Fibroblast of pulmonary artery (primary cell): ENCODE results near the gene MYO5A.
"Not testable (repeated sequence)": the region's sequence is repeated elsewhere in the genome, so short reads cannot be mapped to it uniquely, and the experiment has no call there.

Experiments
- DNase-seq: peaks from one replicate; pipeline ENCODE4 v3.0.0-alpha.2; 2010; ENCODE audit warnings: low read depth
- H3K4me3 ChIP-seq: replicated peaks from 2 replicates; pipeline ENCODE4 v1.5.1; 2011; ENCODE audit warnings: low read depth, mild to moderate bottlenecking, control low read depth, low read length, moderate library complexity
- TF ChIP-seq, protein P1 (sequence below): IDR thresholded peaks from 2 replicates; pipeline ENCODE4 v1.5.1; 2011; ENCODE audit warnings: mild to moderate bottlenecking, control low read depth, low read length, inconsistent platforms; ENCODE audit errors: missing control alignments

MYO5A gene

GRCh38 chr15:52288051-52288942 lies 240.4 kb downstream of the MYO5A start:
- TF ChIP-seq, protein P1, sequence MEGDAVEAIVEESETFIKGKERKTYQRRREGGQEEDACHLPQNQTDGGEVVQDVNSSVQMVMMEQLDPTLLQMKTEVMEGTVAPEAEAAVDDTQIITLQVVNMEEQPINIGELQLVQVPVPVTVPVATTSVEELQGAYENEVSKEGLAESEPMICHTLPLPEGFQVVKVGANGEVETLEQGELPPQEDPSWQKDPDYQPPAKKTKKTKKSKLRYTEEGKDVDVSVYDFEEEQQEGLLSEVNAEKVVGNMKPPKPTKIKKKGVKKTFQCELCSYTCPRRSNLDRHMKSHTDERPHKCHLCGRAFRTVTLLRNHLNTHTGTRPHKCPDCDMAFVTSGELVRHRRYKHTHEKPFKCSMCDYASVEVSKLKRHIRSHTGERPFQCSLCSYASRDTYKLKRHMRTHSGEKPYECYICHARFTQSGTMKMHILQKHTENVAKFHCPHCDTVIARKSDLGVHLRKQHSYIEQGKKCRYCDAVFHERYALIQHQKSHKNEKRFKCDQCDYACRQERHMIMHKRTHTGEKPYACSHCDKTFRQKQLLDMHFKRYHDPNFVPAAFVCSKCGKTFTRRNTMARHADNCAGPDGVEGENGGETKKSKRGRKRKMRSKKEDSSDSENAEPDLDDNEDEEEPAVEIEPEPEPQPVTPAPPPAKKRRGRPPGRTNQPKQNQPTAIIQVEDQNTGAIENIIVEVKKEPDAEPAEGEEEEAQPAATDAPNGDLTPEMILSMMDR, result no peak
- peak; percentile 11 for DNase-seq
- no peak overlapping the region for H3K4me3 ChIP-seq

DNA sequence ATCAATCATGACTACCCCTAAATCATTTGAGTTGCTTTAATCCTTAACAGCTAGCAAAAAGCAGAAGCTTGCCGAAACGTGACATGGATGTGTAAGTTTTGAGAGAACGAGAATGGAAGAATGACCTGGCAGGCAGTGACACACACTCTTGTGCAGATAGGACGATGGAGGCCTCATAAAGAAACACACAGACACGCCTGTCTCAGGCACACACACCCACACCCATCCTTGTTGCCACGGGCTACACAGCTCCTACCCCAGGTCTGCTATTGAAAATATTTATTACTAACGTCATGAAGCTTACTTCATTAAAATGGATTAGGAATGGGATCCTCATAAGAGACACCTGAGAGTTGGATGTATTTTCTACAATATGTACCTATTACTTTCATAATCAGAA lies 241.6 kb downstream of the MYO5A start:
- TF ChIP-seq, protein P1, result no peak
- no peak for DNase-seq
- no peak overlapping the region for H3K4me3 ChIP-seq

DNA sequence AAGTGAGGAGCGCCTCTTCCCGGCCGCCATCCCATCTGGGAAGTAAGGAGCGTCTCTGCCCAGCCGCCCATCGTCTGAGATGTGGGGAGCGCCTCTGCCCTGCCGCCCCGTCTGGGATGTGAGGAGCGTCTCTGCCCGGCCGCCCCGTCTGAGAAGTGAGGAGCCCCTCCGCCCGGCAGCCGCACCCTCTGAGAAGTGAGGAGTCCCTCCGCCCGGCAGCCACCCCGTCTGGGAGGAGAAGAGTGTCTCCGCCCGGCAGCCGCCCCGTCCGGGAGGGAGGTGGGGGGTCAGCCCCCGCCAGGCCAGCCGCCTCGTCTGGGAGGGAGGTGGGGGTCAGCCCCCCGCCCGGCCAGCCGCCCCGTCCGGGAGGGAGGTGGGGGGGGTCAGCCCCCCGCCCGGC lies 242.7 kb downstream of the MYO5A start:
- H3K4me3 ChIP-seq, DNase-seq: not testable (repeated sequence)

- no peak overlapping the region for H3K4me3 ChIP-seq
- peak; percentile 15 for DNase-seq
- TF ChIP-seq, protein P1, result no peak
Observed at GRCh38 chr15:52284164-52284563, 244.5 kb downstream of the MYO5A start.

GRCh38 chr15:52283281-52283680 lies 245.4 kb downstream of the MYO5A start:
- DNase-seq, result no peak
- TF ChIP-seq, protein P1, result no peak
- no peak overlapping the region for H3K4me3 ChIP-seq

GRCh38 chr15:52282418-52282817 lies 246.3 kb downstream of the MYO5A start:
- TF ChIP-seq, protein P1, result no peak
- no peak for DNase-seq
- no peak overlapping the region for H3K4me3 ChIP-seq

- no peak for DNase-seq
- TF ChIP-seq, protein P1, result no peak
Observed at GRCh38 chr15:52281085-52282035, 247.3 kb downstream of the MYO5A start.

More at GRCh38 chr15:52281085-52282035, 247.3 kb downstream of the MYO5A start:
- H3K4me3 ChIP-seq, result no peak overlapping the region
